Heart left ventricle (tissue), 16 donors: ENCODE data around the gene MPP3. TPM values are rescaled to one million over a fixed set of nuclear protein-coding genes. Genes with fewer than 3 reads are reported as not detected.
A peak's percentile ranks its signal among the peaks of the same experiment; 100 is the strongest.

Experiments
- ATAC-seq, 4 donors: fragments of 200-7000 bp; cut with Tn5 transposase; one replicate each; pipeline ENCODE4 v1.9.1; 2020 to 2022; ENCODE audit warnings: moderate library complexity in 4 of 4, mild to moderate bottlenecking in 3 of 4, moderate number of reproducible peaks in 1 of 4
- DNase-seq, 5 donors: peaks; one replicate each; pipeline ENCODE4 v3.0.0-alpha.2; 2020
- H3K27ac ChIP-seq, 12 donors: fragments of 200-600 bp; sonication (generic) in 4 of 12; one replicate each; pipeline versions ENCODE4 v1.5.0 to v1.8.0; 2016 to 2022; ENCODE audit warnings: mild to moderate bottlenecking in 2 of 12
- H3K27me3 ChIP-seq, 9 donors: fragments of 200-600 bp; sonication (generic) in 2 of 9; one replicate each; pipeline versions ENCODE4 v1.5.1 to v1.8.0; 2016 to 2022; ENCODE audit warnings: mild to moderate bottlenecking in 3 of 9
- H3K36me3 ChIP-seq, 9 donors: fragments of 200-600 bp; sonication (generic) in 2 of 9; one replicate each; pipeline versions ENCODE4 v1.5.0 to v1.8.0; 2018 to 2022; ENCODE audit warnings: mild to moderate bottlenecking in 2 of 9
- H3K4me1 ChIP-seq, 12 donors: fragments of 200-600 bp; sonication (generic) in 4 of 12; one replicate each; pipeline versions ENCODE4 v1.5.0 to v1.8.0; 2016 to 2022; ENCODE audit warnings: mild to moderate bottlenecking in 3 of 12
- H3K4me3 ChIP-seq, 12 donors: fragments of 200-600 bp; sonication (generic) in 4 of 12; one replicate each; pipeline versions ENCODE4 v1.5.0 to v1.8.0; 2017 to 2022; ENCODE audit warnings: mild to moderate bottlenecking in 9 of 12, moderate library complexity in 4 of 12
- H3K9me3 ChIP-seq, 12 donors: fragments of 200-600 bp; sonication (generic) in 4 of 12; one replicate each; pipeline versions ENCODE4 v1.5.0 to v1.8.0; 2016 to 2022; ENCODE audit warnings: mild to moderate bottlenecking in 1 of 12
- POLR2A ChIP-seq, 2 donors: fragments of 450-650 bp; IDR thresholded peaks; one replicate each; pipeline ENCODE4 v1.6.1; 2017; ENCODE audit warnings: antibody characterized with exemption in 2 of 2, mild to moderate bottlenecking in 2 of 2, moderate library complexity in 2 of 2
- WGBS, 4 donors: extraction: QIAGEN DNeasy Blood & Tissue Kit in 2 of 4; methylation state at CpG; one replicate each; pipeline versions ENCODE4 v1.1.5 to v1.1.7; 2013 to 2018; 5-methylcytosine and 5-hydroxymethylcytosine counted together
- intact Hi-C, 10 donors: fragments of 100-400 bp; cut with DNase I; formaldehyde crosslinking; loops; one replicate each; pipeline versions ENCODE4 v1.11.1 to v1.14.2; 2022
- polyA plus RNA-seq, 2 donors: library from polyadenylated mRNA; stranded (reverse); fragments of 200-250 nt; gene quantifications; one replicate each; pipeline ENCODE4 v1.2.3, GENCODE V29; 2013
- total RNA-seq, 9 donors: library from RNA; depleted of rRNA in 2 of 9; stranded (reverse); fragments of >200 nt in 2 of 9; fragmentation: NEBNext Ultra II Directional in 3 of 9; extraction: Animal tissue kit (Norgen Biotek cat#: 25700) in 3 of 9; gene quantifications; one replicate each; pipeline versions ENCODE4 v1.1.0 to v1.2.4, GENCODE V29; 2016 to 2023
- TF ChIP-seq, protein P1 (sequence below), 12 donors: fragments of 200-600 bp; sonication (generic) in 4 of 12; IDR thresholded peaks; one replicate each; pipeline versions ENCODE4 v1.5.0 to v1.8.0; 2018 to 2022; ENCODE audit warnings: antibody characterized with exemption in 12 of 12, mild to moderate bottlenecking in 5 of 12
- donor health status: ischemic (EF 13 %, LVEDD 7.1; RV severe dilation, severe dysfunction).
- donor health status: healthy with polysubstance abuse.
- donor health status: DM: no; HTN: yes; CAD: no.
- donor health status: DM: no; HTN: no; CAD: no.
- donor health status: ischemic (EF 25% LVEDD 6.9; RV normal size, moderate dysfunction).
- donor health status: ischemic (EF 25% LVEDD 5.7; RV mildly dilated, moderate dysfunction).
- donor health status: healthy.
- donor health status: DM: yes; HTN: yes; CAD: no.
- donor health status: ischemic (EF 35%, LVEDD 5.7; RV mildly dilated, moderate dysfunction).
- donor health status: nonischemic (EF 11% LVEDD 7.7; RV severe dilation, severe dysfunction).
- donor health status: DM: yes; HTN: yes; CAD: no.
- donor health status: PGD.
- donor health status: ischemic (EF 29% LVEDD 5.4; RV normal size, mild dysfunction).
- donor health status: nonischemic (EF 23%, LVEDD 6.1; RV moderate dilation, normal function).

MPP3 gene
- total and polyA plus RNA-seq, 11 donors: 13.8 to 70.2 (median 27.5) TPM

DNA sequence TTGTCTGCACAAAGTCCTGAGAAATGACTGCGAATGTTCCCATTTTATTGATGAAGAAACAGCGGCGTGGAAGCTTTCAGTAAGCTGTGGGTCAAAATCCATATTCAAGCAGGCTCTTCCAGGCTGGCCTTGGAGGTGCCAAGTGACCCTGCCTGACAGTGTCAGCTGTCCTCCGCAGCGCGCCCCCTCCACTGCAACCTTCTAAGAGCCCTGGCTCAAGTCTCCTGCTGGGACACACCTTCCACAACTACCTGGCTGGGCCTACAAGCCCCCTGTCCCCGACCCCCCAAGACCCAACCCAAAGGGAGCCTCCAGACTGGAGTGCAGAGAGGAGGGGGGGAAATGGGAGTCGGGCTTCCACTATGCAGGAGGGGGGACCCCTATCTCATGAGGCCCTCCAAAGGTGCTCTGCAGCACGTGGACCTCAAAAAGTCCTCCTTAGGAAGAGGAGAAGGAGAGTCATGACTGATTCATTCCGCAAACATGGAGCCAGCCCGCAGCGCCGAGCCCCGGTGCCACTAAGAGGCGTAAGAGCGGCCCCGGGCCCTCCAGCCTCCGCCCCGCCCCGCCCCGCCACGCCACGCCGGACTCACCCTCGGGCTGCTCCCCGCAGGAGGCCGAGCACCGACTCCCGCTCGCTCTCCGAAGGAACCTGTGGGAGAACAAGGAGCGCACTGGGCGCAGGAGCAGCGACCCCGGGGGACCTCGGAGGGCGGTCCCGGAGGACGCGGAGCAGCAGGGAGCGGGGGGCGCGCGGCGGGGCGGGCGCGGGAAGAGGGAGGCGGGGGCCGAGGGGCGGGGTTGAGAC is 574 bp downstream of the MPP3 start:
- no peak for TF ChIP-seq POLR2A (IDR thresholded peaks at IDR 0.05)
- TF ChIP-seq, protein P1, sequence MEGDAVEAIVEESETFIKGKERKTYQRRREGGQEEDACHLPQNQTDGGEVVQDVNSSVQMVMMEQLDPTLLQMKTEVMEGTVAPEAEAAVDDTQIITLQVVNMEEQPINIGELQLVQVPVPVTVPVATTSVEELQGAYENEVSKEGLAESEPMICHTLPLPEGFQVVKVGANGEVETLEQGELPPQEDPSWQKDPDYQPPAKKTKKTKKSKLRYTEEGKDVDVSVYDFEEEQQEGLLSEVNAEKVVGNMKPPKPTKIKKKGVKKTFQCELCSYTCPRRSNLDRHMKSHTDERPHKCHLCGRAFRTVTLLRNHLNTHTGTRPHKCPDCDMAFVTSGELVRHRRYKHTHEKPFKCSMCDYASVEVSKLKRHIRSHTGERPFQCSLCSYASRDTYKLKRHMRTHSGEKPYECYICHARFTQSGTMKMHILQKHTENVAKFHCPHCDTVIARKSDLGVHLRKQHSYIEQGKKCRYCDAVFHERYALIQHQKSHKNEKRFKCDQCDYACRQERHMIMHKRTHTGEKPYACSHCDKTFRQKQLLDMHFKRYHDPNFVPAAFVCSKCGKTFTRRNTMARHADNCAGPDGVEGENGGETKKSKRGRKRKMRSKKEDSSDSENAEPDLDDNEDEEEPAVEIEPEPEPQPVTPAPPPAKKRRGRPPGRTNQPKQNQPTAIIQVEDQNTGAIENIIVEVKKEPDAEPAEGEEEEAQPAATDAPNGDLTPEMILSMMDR (IDR thresholded peaks at IDR 0.05): peak in 2 of 12 donors; percentile 6 to 15
- H3K27ac ChIP-seq: peak overlapping the region; percentile 66 to 96 (median 83)
- no peaks in the 10 kb centered on the region for H3K9me3 ChIP-seq
- peak; percentile 23 to 52 (median 48) for ATAC-seq
- intact Hi-C loops: loop anchor here in 8 of 10 donors (2.0 to 10.0 kb wide), 4 partner anchors 48 to 55 kb away; partner anchors contain the start of genes CFAP97D1 (in 4 of the 8) and DUSP3 (in 4 of the 8)
- H3K27me3 ChIP-seq: no peaks in the 10 kb centered on the region
- WGBS, 4 donors: 8 to 42% (median 11%) methylated on average over 10 to 51 of the region's 51 CpGs
- H3K4me3 ChIP-seq: peak overlapping the region; percentile 64 to 93 (median 78)
- H3K36me3 ChIP-seq: peaks cover 0 to 36% (median 23%) of the 10 kb centered on the region in 9 donors
- DNase-seq: peak; percentile 48 to 84 (median 70)
- H3K4me1 ChIP-seq: peaks cover 0 to 62% (median 16%) of the 10 kb centered on the region in 12 donors

DNA sequence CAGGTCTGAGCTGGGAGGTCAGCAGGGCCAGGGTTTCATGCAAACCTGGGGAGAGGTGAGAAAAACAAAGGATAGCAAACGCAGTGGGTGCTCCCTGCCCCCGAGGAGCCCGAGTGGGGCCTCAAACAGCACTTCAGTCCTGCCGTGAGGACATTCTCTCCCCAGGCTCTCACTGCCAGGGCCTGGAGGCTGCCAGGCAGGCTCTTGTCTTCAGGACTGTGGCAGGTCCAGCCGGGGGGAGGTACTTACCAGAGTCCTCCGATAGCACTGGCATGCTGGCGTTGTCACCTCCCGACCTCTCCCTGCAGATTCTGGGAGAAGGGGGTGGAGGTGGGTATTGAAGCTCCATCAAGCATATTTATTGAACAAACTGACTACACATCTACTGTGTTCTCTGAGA is 1.3 kb downstream of the MPP3 start:
- no peaks in the 10 kb centered on the region for H3K9me3 ChIP-seq
- intact Hi-C loops: loop anchor here in 8 of 10 donors (2.0 to 10.0 kb wide), 4 partner anchors 47 to 54 kb away; partner anchors contain the start of genes CFAP97D1 (in 4 of the 8) and DUSP3 (in 4 of the 8)
- H3K27ac ChIP-seq: peak overlapping the region; percentile 66 to 96 (median 85)
- no peaks in the 10 kb centered on the region for H3K27me3 ChIP-seq
- 47 to 76% (median 58%) methylated on average over 8 of the region's 8 CpGs for WGBS, 4 donors
- peak in 1 of 2 donors; percentile 54 for TF ChIP-seq POLR2A (IDR thresholded peaks at IDR 0.05)
- TF ChIP-seq, protein P1 (IDR thresholded peaks at IDR 0.05): no peak
- peaks cover 0 to 62% (median 16%) of the 10 kb centered on the region in 12 donors for H3K4me1 ChIP-seq
- peak overlapping the region in 11 of 12 donors; percentile 11 to 93 (median 77) for H3K4me3 ChIP-seq
- ATAC-seq: peak; percentile 74 to 86 (median 80)
- peaks cover 0 to 43% (median 28%) of the 10 kb centered on the region in 9 donors for H3K36me3 ChIP-seq
- DNase-seq: peak; percentile 67 to 93 (median 83)

GRCh38 chr17:43830510-43831140 is 2.3 kb downstream of the MPP3 start:
- TF ChIP-seq, protein P1 (IDR thresholded peaks at IDR 0.05): no peak
- no peak for TF ChIP-seq POLR2A (IDR thresholded peaks at IDR 0.05)
- Histone ChIP-seq H3K36me3 (peaks cover 0 to 53% (median 38%) of the 10 kb centered on the region in 9 donors), H3K9me3 (no peaks in the 10 kb centered on the region), H3K27me3 (no peaks in the 10 kb centered on the region), H3K4me1 (peaks cover 0 to 66% (median 16%) of the 10 kb centered on the region in 12 donors), H3K4me3 (peak overlapping the region in 7 of 12 donors; percentile 22 to 80 (median 70)), H3K27ac (peak overlapping the region; percentile 62 to 96 (median 85))
- no peak for ATAC-seq
- no peak for DNase-seq
- 86 to 89% (median 88%) methylated on average over 6 to 7 of the region's 7 CpGs for WGBS, 4 donors
- intact Hi-C loops: loop anchor here in 7 of 10 donors (5.0 to 10.0 kb wide), 3 partner anchors 46 to 53 kb away; partner anchors contain the start of genes CFAP97D1 (in 4 of the 7) and DUSP3 (in 3 of the 7)
